Spinal cord (tissue), 10 donors: Measurements from ENCODE around the gene TUT4. TPM values are rescaled to one million over a fixed set of nuclear protein-coding genes. Genes with fewer than 3 reads are reported as not detected.

Experiments used
- DNase-seq, 6 donors: peaks; one replicate each; pipeline versions ENCODE4 v3.0.0 to v3.0.0-alpha.2; 2013 to 2015; ENCODE audit warnings: low spot score in 6 of 6, low read depth in 4 of 6
- H3K27ac ChIP-seq: one replicate; pipeline ENCODE4 v1.5.1; 2013; ENCODE audit warnings: low read depth, low read length, control low read depth
- H3K27me3 ChIP-seq: one replicate; pipeline ENCODE4 v1.6.1; 2013; ENCODE audit warnings: low read length; ENCODE audit not compliant: control insufficient read depth, insufficient read depth
- H3K36me3 ChIP-seq: one replicate; pipeline ENCODE4 v1.6.1; 2013; ENCODE audit warnings: low read length; ENCODE audit not compliant: control insufficient read depth, insufficient read depth
- H3K4me1 ChIP-seq: one replicate; pipeline ENCODE4 v1.6.1; 2013; ENCODE audit warnings: low read length; ENCODE audit not compliant: control insufficient read depth, insufficient read depth
- H3K4me3 ChIP-seq: one replicate; pipeline ENCODE4 v1.5.1; 2013; ENCODE audit warnings: low read depth, low read length, control low read depth
- H3K9me3 ChIP-seq: one replicate; pipeline ENCODE4 v1.6.1; 2013; ENCODE audit warnings: low read length; ENCODE audit not compliant: control insufficient read depth, insufficient read depth
- WGBS: methylation state at CpG from one replicate; pipeline ENCODE4 v1.1.5; 2013; ENCODE audit warnings: missing lambda C conversion rate; ENCODE audit not compliant: insufficient coverage; 5-methylcytosine and 5-hydroxymethylcytosine counted together
- long read RNA-seq, 4 donors: transcript quantifications; one replicate each; lab custom pipeline, GENCODE V29; 2026
- polyA plus RNA-seq, 2 donors: library from polyadenylated mRNA; unstranded; fragments of 120-200 nt; gene quantifications; one replicate each; pipeline ENCODE4 v1.2.1, GENCODE V29; 2013; ENCODE audit not compliant: insufficient read length in 2 of 2
- total RNA-seq, 2 donors: library from RNA; depleted of rRNA in 1 of 2; stranded (reverse); fragments of 120-200 nt in 1 of 2; fragments of >200 nt in 1 of 2; gene quantifications; one replicate each; pipeline versions ENCODE4 v1.2.3 to v1.2.4, GENCODE V29; 2013 to 2014
- donor health status: healthy.

Gene TUT4, protein sequence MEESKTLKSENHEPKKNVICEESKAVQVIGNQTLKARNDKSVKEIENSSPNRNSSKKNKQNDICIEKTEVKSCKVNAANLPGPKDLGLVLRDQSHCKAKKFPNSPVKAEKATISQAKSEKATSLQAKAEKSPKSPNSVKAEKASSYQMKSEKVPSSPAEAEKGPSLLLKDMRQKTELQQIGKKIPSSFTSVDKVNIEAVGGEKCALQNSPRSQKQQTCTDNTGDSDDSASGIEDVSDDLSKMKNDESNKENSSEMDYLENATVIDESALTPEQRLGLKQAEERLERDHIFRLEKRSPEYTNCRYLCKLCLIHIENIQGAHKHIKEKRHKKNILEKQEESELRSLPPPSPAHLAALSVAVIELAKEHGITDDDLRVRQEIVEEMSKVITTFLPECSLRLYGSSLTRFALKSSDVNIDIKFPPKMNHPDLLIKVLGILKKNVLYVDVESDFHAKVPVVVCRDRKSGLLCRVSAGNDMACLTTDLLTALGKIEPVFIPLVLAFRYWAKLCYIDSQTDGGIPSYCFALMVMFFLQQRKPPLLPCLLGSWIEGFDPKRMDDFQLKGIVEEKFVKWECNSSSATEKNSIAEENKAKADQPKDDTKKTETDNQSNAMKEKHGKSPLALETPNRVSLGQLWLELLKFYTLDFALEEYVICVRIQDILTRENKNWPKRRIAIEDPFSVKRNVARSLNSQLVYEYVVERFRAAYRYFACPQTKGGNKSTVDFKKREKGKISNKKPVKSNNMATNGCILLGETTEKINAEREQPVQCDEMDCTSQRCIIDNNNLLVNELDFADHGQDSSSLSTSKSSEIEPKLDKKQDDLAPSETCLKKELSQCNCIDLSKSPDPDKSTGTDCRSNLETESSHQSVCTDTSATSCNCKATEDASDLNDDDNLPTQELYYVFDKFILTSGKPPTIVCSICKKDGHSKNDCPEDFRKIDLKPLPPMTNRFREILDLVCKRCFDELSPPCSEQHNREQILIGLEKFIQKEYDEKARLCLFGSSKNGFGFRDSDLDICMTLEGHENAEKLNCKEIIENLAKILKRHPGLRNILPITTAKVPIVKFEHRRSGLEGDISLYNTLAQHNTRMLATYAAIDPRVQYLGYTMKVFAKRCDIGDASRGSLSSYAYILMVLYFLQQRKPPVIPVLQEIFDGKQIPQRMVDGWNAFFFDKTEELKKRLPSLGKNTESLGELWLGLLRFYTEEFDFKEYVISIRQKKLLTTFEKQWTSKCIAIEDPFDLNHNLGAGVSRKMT (N-terminal part only)
- total RNA-seq (10 to 100 TPM; 76.5 to 92.5 TPM), polyA plus RNA-seq (10 to 100 TPM; 59.8 to 99.8 TPM)
- long read RNA-seq, donor 1, transcript TUT4-207 (3 exons, 775 nt), result major isoform, 5 of 127 reads
- long read RNA-seq, donor 1, partial matches to known transcripts, result 69 of 127 reads
- long read RNA-seq, donor 1, other reads (novel, unspliced or antisense), result 52 of 127 reads
- long read RNA-seq, donor 2, partial matches to known transcripts, result 12 of 15 reads
- long read RNA-seq, donor 2, other reads (novel, unspliced or antisense), result 0 of 15 reads
- long read RNA-seq, donor 3, partial matches to known transcripts, result 15 of 31 reads
- long read RNA-seq, donor 3, other reads (novel, unspliced or antisense), result 14 of 31 reads
- long read RNA-seq, donor 4, partial matches to known transcripts, result 13 of 14 reads
- long read RNA-seq, donor 4, other reads (novel, unspliced or antisense), result 0 of 14 reads

DNA sequence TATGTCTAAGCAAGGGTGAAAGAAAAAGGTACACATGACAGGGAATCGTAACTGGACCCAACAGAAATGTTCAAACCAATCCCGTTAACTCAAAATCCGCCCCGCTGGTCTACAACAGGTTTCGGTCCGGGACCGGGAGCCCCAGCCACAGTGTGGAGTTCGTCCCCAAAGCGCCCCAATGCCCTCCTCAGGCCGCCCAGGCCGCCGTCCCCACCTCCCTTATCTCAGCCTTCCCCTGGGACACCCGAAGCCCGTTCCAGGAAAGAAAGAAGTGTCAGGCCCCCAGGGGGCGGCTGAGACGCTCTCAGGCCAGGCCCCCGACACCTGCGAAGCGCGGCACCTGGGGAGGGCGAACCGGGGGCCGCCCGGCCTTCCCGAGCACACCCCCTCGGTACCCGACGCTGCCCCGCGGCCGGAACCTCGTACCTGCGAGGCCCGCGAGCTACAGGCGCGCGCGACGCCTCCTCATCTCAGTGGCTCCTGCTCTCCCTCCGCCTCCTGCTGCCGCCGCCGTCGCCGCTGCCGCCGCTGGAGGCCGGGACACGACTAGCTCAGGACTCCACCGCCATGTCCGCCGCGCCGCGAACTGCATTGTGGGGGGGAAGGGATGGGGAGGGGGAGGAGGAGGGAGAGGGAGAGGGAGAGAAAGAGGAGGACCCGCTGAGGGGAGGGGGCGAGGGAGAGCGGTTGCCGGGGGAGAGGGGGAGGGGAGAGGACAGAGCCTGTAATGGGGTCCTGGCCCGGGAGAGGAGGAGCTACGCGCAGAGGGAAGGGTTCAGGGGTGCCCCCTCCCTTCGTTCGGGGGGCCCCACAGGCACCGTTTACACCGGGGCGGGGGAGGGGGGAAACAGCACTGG, at the start of gene TUT4:
TUT4 (minus strand) TSS at position 588 of the 857 bp plus-strand sequence. CDS start 26,812 bp downstream, outside the sequence.
- Histone ChIP-seq H3K9me3 (no peaks in the 10 kb centered on the region), H3K27ac (peak within 1 kb of the TSS; percentile 95), H3K27me3 (no peaks in the 10 kb centered on the region), H3K4me3 (peak within 1 kb of the TSS; percentile 87), H3K36me3 (no peaks in the 10 kb centered on the region), H3K4me1 (no peaks in the 10 kb centered on the region)
- DNase-seq, result peak; percentile 78 to 99 (median 90)
- 0% methylated on average over 47 of the region's 68 CpGs for WGBS

DNA sequence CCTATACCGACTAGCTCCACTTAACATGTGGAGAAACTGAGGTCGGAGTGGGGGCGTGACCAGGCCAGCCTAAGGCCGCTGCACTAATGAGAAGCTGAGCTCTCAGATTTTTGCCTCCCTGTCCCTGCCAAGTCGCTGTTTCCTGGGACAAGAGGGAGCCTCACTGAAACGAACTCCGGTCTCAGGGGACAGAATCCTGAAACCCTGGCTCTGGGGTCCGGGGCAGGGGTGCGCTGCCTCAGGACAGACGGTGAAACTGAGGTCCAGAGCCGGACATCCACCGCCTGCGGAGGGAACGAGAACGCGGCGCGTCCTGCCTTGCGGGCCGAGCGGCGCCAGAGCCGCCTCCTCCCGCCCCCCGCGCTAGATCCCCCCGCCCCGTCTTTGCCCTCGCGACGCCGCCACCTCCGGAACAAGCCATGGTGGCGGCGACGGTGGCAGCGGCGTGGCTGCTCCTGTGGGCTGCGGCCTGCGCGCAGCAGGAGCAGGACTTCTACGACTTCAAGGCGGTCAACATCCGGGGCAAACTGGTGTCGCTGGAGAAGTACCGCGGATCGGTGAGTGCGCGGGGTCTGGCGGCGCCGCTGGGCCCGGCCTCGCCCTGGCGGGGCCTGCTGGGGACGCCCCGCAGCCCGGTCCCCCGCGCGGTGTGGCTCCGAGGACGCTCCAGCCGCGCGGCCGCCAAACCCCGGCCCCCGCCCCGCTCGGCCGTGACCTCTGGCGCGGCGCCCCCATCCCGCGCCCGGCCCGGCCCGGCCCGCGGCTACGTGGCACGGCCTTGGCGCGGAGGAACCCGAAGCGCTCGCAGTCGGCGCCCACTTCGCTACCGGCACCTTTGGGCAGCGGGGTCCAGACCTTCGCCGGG, 49.3 kb upstream of the TUT4 start, which contains the start of gene GPX7:
GPX7 (plus strand) TSS at position 381 of the 865 bp plus-strand sequence; CDS start at position 420, 39 bp downstream.
- Histone ChIP-seq H3K27me3 (no peaks in the 10 kb centered on the region), H3K4me1 (peaks cover 22% of the 10 kb centered on the region), H3K9me3 (no peaks in the 10 kb centered on the region), H3K36me3 (peaks cover 10% of the 10 kb centered on the region), H3K4me3 (peak within 1 kb of the TSS; percentile 57), H3K27ac (peak within 1 kb of the TSS; percentile 76)
- under 1% methylated on average over 97 of the region's 97 CpGs for WGBS
- peak in 4 of 6 donors; percentile 28 to 78 (median 54) for DNase-seq

DNA sequence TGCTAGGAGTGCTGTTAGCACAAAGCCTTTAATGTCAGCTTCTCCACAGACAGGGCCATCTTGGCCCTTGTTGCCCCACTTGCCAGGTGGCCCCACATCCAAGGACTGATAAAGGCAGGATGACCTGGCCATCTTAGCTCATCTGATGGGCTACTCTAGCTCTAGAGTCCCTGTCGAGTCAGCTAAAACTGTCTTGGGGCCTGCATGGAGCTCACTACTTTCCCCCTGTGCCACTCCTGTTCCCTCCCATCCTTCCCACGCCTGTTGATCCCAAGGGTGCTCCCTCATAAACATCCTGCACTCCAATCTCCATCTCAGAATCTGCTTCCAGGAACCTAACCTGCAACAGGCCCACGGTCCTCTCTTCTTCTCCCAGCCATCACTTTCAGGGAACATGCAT, 48.6 kb upstream of the TUT4 start:
- H3K36me3 ChIP-seq, result peaks cover 3% of the 10 kb centered on the region
- H3K27me3 ChIP-seq, result no peaks in the 10 kb centered on the region
- no peak for DNase-seq
- no peaks in the 10 kb centered on the region for H3K9me3 ChIP-seq
- peak overlapping the region; percentile 57 for H3K4me3 ChIP-seq
- no peak overlapping the region for H3K27ac ChIP-seq
- 71% methylated on average over 3 of the region's 3 CpGs for whole genome bisulfite sequencing
- peaks cover 22% of the 10 kb centered on the region for H3K4me1 ChIP-seq

DNA sequence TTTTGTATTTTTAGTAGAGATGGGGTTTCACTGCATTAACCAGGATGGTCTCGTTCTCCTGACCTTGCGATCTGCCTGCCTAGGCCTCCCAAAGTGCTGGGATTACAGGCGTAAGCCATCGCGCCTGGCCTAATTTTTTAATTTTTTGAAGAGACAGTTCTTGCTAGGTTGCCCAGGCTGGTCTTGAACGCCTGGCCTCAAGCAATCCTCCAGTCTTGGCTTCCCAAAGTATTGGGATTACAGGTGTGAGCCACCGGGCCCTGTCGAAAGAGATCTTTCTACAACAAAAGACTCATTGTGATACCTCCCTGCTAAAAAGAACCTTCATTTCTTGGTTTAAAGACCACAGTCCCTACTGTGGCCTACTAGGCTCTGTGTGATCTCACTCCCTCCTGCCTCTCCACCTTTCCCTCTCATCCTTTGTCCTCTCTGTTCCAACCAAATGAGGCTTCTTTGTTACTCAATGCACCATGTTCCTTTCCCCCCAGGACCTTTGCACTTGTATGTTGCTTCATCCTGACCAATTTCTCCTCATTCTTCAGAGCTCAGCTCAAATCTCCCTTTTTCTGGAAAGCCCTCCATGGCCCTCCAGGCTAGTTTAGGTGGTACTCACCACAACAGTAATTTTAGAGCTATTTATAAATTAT, 47.8 kb upstream of the TUT4 start:
- Histone ChIP-seq H3K9me3 (no peaks in the 10 kb centered on the region), H3K4me3 (no peak overlapping the region), H3K36me3 (peaks cover 2% of the 10 kb centered on the region), H3K27ac (no peak overlapping the region), H3K4me1 (peaks cover 22% of the 10 kb centered on the region), H3K27me3 (no peaks in the 10 kb centered on the region)
- WGBS, result 97% methylated on average over 8 of the region's 8 CpGs
- DNase-seq, result no peak

DNA sequence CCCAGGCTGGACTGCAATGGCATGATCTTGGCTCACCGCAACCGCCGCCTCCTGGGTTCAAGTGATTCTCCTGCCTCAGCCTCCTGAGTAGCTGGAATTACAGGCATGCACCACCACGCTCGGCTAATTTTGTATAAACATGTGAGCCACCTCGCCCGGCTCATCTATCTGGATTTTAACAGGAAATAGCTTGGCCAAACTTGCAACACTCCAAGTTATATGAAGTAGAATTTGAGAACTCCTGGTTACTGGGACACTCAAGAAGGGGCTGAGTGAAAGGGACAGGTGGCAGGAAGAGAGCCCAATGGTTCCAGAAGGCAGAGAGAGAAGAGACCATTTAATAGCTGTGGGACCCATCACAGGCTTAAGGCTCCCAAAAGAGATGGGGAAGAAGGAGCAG, 46.3 kb upstream of the TUT4 start:
- no peaks in the 10 kb centered on the region for H3K9me3 ChIP-seq
- H3K27me3 ChIP-seq, result no peaks in the 10 kb centered on the region
- peaks cover 22% of the 10 kb centered on the region for H3K4me1 ChIP-seq
- H3K4me3 ChIP-seq, result no peak overlapping the region
- no peak for DNase-seq
- no peaks in the 10 kb centered on the region for H3K36me3 ChIP-seq
- no peak overlapping the region for H3K27ac ChIP-seq
- WGBS, result 98% methylated on average over 7 of the region's 7 CpGs

DNA sequence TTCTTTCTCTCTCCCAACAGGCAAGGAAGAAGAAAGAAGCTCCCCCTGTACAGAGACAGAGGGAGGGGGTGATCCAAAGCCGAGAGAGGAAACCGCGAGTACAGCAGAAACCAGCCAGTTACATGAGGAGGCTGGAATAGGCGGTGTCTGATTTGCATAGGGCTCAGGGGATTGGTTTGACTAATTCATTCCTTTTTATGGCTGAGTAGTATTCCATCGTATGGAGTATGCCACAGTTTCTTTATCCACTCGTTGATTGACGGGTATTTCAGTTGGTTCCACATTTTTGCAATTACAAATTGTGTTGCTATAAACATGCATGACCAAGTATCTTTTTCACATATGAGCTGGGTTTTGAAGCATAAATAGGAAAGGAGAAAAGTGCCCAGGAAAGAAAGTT, 45.8 kb upstream of the TUT4 start:
- no peak overlapping the region for H3K4me3 ChIP-seq
- WGBS, result no CpG with 5 or more reads among the region's 7 CpGs
- no peak for DNase-seq
- H3K4me1 ChIP-seq, result peaks cover 20% of the 10 kb centered on the region
- no peaks in the 10 kb centered on the region for H3K9me3 ChIP-seq
- H3K27me3 ChIP-seq, result no peaks in the 10 kb centered on the region
- no peaks in the 10 kb centered on the region for H3K36me3 ChIP-seq
- H3K27ac ChIP-seq, result no peak overlapping the region

DNA sequence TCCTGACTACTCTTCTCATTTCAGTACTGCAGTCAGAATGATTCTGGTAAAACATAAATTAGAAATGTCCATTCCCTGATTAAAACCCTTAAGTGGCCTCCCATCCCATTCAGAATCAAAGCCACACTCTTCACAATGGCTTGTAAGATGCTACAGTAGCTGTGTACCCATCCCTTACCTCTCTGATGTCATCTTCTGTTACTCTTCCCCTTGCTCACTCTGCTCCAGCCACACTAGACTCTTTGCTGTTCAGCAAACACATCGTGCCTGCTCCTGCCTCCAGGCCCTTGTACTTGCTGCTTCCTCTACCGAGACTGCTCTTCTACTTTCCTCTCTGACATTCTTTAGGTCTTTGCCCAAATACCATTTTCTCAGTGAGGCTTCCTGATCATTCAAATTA, 45.0 kb upstream of the TUT4 start:
- Histone ChIP-seq H3K4me1 (peaks cover 14% of the 10 kb centered on the region), H3K27ac (no peak overlapping the region), H3K36me3 (no peaks in the 10 kb centered on the region), H3K4me3 (no peak overlapping the region), H3K9me3 (no peaks in the 10 kb centered on the region), H3K27me3 (no peaks in the 10 kb centered on the region)
- 71% methylated on average over 2 of the region's 2 CpGs for WGBS
- DNase-seq, result no peak
